OCI-LY7 (cell line): Measurements from ENCODE around the gene TLCD1. TPM values are rescaled to one million over a fixed set of nuclear protein-coding genes. Genes with fewer than 3 reads are reported as not detected.
A peak's percentile ranks its signal among the peaks of the same experiment; 100 is the strongest.

Experiments used
- BruUV-seq: library from RNA; stranded (reverse); fragments of 400-500 nt; replicated peaks from 2 replicates; lab custom pipeline; 2021; lab: Mats Ljungman, UMichigan
- CTCF ChIA-PET: fragments of 300-600 bp; sonication (Branson Sonifier 250); formaldehyde crosslinking; loops from one replicate; lab custom pipeline; 2022; ENCODE audit warnings: antibody characterized with exemption; ENCODE audit not compliant: unreplicated experiment; lab: Charles Lee
- POLR2A ChIA-PET: fragments of 300-600 bp; sonication (Branson Sonifier 250); formaldehyde crosslinking; loops from one replicate; lab custom pipeline; 2022; ENCODE audit warnings: antibody characterized with exemption; lab: Charles Lee
- DNase-seq: peaks from one replicate; pipeline ENCODE4 v3.0.0-alpha.2; 2015; ENCODE audit warnings: low spot score
- H2AFZ ChIP-seq: fragments of 200-600 bp; sonication (generic), shearing (Covaris generic); 2 replicates; pipeline ENCODE4 v1.6.1; 2014; ENCODE audit warnings: mild to moderate bottlenecking, antibody characterized with exemption, low read length, moderate library complexity
- H3K27ac ChIP-seq: fragments of 200-600 bp; sonication (generic); 2 replicates; pipeline ENCODE4 v1.5.1; 2014; ENCODE audit warnings: mixed run types, low read depth, mild to moderate bottlenecking, moderate library complexity, low read length, inconsistent platforms; ENCODE audit not compliant: poor library complexity, severe bottlenecking
- H3K36me3 ChIP-seq: fragments of 200-600 bp; sonication (generic); 2 replicates; pipeline ENCODE4 v1.6.1; 2014; ENCODE audit warnings: mild to moderate bottlenecking, antibody characterized with exemption, low read length, moderate library complexity, mixed read lengths; ENCODE audit not compliant: insufficient read depth
- H3K4me1 ChIP-seq: fragments of 200-600 bp; sonication (generic); 2 replicates; pipeline ENCODE4 v1.5.1; 2014; ENCODE audit warnings: mild to moderate bottlenecking, low read length; ENCODE audit not compliant: insufficient read depth, poor library complexity, severe bottlenecking
- H3K4me2 ChIP-seq: fragments of 200-600 bp; sonication (generic); 2 replicates; pipeline ENCODE4 v1.6.1; 2014; ENCODE audit warnings: mild to moderate bottlenecking, low read length
- H3K4me3 ChIP-seq: fragments of 200-600 bp; sonication (generic); 2 replicates; pipeline ENCODE4 v1.5.1; 2014; ENCODE audit warnings: mild to moderate bottlenecking, low read depth, low read length; ENCODE audit not compliant: poor library complexity, severe bottlenecking
- H3K79me2 ChIP-seq: fragments of 200-600 bp; sonication (generic); 2 replicates; pipeline ENCODE4 v1.6.1; 2016; ENCODE audit warnings: low read depth, mild to moderate bottlenecking, low read length, moderate library complexity, mixed read lengths; ENCODE audit not compliant: insufficient read depth
- H3K9me2 ChIP-seq: fragments of 200-600 bp; sonication (generic); 2 replicates; pipeline ENCODE4 v1.6.1; 2016; ENCODE audit warnings: mild to moderate bottlenecking, low read length, mixed read lengths; ENCODE audit not compliant: insufficient read depth
- H3K9me3 ChIP-seq: fragments of 200-600 bp; sonication (generic); 2 replicates; pipeline ENCODE4 v1.6.1; 2014; ENCODE audit warnings: mild to moderate bottlenecking, mixed run types, low read length, mixed read lengths
- H4K20me1 ChIP-seq: fragments of 200-600 bp; sonication (generic); 2 replicates; pipeline ENCODE4 v1.6.1; 2014; ENCODE audit warnings: mild to moderate bottlenecking, antibody characterized with exemption, low read length, moderate library complexity, mixed read lengths; ENCODE audit not compliant: insufficient read depth
- EZH2phosphoT487 ChIP-seq: fragments of 200-600 bp; sonication (generic); IDR thresholded peaks from 2 replicates; pipeline ENCODE4 v1.6.1; 2018; ENCODE audit warnings: low read depth, borderline replicate concordance, mild to moderate bottlenecking, mixed run types, antibody characterized with exemption, low read length, moderate library complexity, mixed read lengths
- intact Hi-C: fragments of 100-400 bp; cut with micrococcal nuclease; formaldehyde crosslinking; loops from one replicate; pipeline ENCODE4 v1.10.0; 2022; ENCODE audit not compliant: unreplicated experiment
- total RNA-seq, 2 experiments: library from RNA; depleted of rRNA in 1 of 2; stranded (reverse); fragments of >200 nt in 1 of 2; shearing (Covaris generic) in 1 of 2; gene quantifications; 2 replicates each; pipeline ENCODE4 v1.2.3, GENCODE V29; 2014 to 2022
- TF ChIP-seq, protein P1 (sequence below): fragments of 200-600 bp; sonication (generic); conservative IDR thresholded peaks from 2 replicates; pipeline ENCODE4 v1.5.1; 2014; ENCODE audit warnings: mild to moderate bottlenecking, antibody characterized with exemption, low read length, moderate library complexity, mixed read lengths

The TLCD1 gene
- total RNA-seq, 2 experiments from 2014 or later, result 0.28 to 2.5 TPM

- no peaks in the 10 kb centered on the region for H3K4me1 ChIP-seq
- H3K9me2 ChIP-seq, result no peaks in the 10 kb centered on the region
- H3K27ac ChIP-seq, result no peak overlapping the region
- BruUV-seq, result no TSS peak
- intact Hi-C loops, result no loop called here
- H2AFZ ChIP-seq, result no peak overlapping the region
- H3K79me2 ChIP-seq, result no peaks in the 10 kb centered on the region
- DNase-seq, result no peak
- H3K4me3 ChIP-seq, result no peak overlapping the region
- H4K20me1 ChIP-seq, result no peaks in the 10 kb centered on the region
- TF ChIP-seq EZH2phosphoT487, result no peak
- TF ChIP-seq, protein P1, sequence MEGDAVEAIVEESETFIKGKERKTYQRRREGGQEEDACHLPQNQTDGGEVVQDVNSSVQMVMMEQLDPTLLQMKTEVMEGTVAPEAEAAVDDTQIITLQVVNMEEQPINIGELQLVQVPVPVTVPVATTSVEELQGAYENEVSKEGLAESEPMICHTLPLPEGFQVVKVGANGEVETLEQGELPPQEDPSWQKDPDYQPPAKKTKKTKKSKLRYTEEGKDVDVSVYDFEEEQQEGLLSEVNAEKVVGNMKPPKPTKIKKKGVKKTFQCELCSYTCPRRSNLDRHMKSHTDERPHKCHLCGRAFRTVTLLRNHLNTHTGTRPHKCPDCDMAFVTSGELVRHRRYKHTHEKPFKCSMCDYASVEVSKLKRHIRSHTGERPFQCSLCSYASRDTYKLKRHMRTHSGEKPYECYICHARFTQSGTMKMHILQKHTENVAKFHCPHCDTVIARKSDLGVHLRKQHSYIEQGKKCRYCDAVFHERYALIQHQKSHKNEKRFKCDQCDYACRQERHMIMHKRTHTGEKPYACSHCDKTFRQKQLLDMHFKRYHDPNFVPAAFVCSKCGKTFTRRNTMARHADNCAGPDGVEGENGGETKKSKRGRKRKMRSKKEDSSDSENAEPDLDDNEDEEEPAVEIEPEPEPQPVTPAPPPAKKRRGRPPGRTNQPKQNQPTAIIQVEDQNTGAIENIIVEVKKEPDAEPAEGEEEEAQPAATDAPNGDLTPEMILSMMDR, result no peak
- peaks cover 60% of the 10 kb centered on the region for H3K36me3 ChIP-seq
- ChIA-PET POLR2A (no interaction called here), CTCF (no interaction called here)
- no peaks in the 10 kb centered on the region for H3K9me3 ChIP-seq
- H3K4me2 ChIP-seq, result no peak overlapping the region
Observed at GRCh38 chr17:28702752-28703150, 23.3 kb downstream of the TLCD1 start.

DNA sequence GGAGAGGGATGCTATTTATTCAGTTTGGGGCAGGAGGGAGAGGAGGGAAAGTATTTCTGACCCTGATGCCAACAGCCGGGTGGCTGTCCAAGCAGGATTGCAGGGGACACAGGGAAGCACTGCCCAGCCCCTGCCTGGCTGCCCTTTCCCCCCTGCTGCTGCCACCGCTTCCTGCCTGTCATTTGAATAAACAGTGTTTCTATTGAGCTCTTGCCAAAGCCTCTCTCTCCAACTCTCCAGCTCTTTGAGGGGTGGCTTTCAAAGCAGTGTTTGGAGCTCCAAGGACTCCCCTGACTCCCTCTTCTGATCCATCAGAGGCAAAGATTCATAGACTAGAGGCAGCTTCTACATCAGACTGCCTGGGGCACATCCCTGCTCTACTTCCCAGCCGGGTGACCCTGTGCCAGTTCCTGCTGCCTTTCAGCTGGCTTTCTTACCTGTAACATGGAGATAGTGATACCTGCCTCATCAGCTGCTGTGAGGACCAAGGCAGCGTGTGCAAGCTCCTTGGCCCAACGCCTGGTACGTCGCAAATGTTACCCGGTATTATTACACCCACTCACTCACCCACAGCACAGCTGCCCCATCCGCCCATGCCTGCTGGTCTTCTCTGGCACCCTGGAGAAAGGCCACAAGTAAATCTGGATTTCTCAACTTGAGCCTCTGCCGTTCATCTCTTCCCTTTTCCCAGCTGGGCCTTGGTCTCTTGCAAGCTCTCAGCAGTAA lies 23.8 kb downstream of the TLCD1 start:
- H3K9me2 ChIP-seq, result no peaks in the 10 kb centered on the region
- no TSS peak for BruUV-seq
- H4K20me1 ChIP-seq, result no peaks in the 10 kb centered on the region
- H3K4me3 ChIP-seq, result no peak overlapping the region
- intact Hi-C loops, result no loop called here
- H2AFZ ChIP-seq, result no peak overlapping the region
- no peaks in the 10 kb centered on the region for H3K4me1 ChIP-seq
- peaks cover 65% of the 10 kb centered on the region for H3K36me3 ChIP-seq
- no peak for DNase-seq
- H3K27ac ChIP-seq, result no peak overlapping the region
- ChIA-PET POLR2A (no interaction called here), CTCF (no interaction called here)
- TF ChIP-seq, protein P1, result no peak
- TF ChIP-seq EZH2phosphoT487, result no peak
- H3K4me2 ChIP-seq, result no peak overlapping the region
- H3K79me2 ChIP-seq, result no peaks in the 10 kb centered on the region
- H3K9me3 ChIP-seq, result no peaks in the 10 kb centered on the region

GRCh38 chr17:28700830-28701492 lies 25.1 kb downstream of the TLCD1 start:
- H3K79me2 ChIP-seq, result no peaks in the 10 kb centered on the region
- H4K20me1 ChIP-seq, result no peaks in the 10 kb centered on the region
- no peak overlapping the region for H3K27ac ChIP-seq
- DNase-seq, result no peak
- H3K9me2 ChIP-seq, result no peaks in the 10 kb centered on the region
- H3K36me3 ChIP-seq, result peaks cover 76% of the 10 kb centered on the region
- ChIA-PET CTCF (no interaction called here), POLR2A (interaction anchor here (1.0 kb wide), 1 partner anchor 10 kb away, joined by 3 read pairs; no protein-coding TSS in a partner anchor)
- H3K4me3 ChIP-seq, result no peak overlapping the region
- H3K4me1 ChIP-seq, result no peaks in the 10 kb centered on the region
- no peak overlapping the region for H2AFZ ChIP-seq
- TF ChIP-seq EZH2phosphoT487, result no peak
- TF ChIP-seq, protein P1, result peak; percentile 27; the same call in 1 of the 2 replicates
- H3K9me3 ChIP-seq, result no peaks in the 10 kb centered on the region
- intact Hi-C loops, result no loop called here
- no TSS peak for BruUV-seq
- H3K4me2 ChIP-seq, result no peak overlapping the region
